ENCODE measurements around the gene CDH4.

The CDH4 gene

DNA sequence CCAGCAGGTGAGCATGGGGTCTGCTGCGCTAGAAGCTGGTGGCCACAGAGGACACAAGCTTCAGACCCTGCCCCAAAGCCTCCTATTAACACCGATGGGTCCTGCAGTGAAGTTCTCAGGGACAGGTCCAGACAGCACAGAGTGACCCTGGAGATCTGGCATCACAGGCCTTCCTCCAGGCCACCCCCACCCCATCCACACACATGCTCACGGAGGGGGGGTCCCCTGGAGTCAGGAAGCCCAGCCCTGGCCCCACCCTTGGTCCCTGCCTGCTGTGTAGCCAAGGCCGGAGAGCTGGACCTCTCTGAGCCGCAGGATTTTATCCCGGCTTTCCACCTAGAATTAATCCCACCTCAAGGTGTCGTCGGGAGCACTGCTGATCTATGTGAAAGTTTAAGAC is 646.3 kb downstream of the CDH4 start:
- DNase-seq (ENCODE audit: low spot score), result no peak

DNA sequence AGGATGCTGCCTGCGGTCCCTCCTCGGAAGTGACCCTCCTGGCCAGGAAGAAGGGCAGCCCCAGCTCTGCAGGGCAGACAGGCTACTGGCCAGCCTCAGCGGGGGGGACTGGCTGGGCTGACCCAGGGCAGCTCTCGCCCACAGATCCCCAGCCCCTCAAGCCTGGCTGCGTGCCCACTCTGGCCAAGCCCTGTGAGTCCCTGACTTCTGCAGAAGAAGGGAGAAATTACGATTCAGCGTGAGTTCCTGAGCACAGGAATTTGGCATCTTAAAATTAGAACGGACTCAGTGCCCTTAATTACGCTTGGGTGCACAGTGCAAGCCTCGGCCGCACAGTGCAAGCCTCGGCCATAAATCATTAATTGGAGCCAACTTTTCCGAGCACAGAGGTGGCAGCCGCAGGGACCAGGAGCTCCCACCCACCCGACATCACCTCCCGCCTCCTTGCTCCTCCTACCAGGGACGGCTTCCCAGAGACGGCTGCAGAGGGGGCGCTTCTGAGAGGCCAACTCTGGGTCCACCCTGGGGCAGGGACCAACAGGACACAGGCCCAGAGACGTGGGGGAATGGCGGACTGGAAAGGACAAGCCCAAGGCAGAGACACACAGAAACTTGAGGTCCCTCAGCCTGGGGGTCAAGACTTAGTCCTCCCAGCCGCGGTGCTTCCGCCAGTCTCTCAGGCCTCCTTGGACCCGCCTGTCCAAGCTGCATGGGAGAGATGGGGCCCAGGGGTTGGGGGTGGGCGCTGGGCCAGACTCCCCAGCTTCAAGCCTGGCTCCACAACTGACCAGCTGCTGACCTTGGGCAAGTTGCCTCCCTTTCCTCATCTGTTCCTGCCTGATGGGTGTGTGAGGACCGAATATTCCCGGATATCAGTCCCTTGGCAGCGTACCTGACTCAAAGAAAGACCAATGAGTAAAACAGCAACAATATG is 648.2 kb downstream of the CDH4 start:
- no peak for DNase-seq (ENCODE audit: low spot score)

DNA sequence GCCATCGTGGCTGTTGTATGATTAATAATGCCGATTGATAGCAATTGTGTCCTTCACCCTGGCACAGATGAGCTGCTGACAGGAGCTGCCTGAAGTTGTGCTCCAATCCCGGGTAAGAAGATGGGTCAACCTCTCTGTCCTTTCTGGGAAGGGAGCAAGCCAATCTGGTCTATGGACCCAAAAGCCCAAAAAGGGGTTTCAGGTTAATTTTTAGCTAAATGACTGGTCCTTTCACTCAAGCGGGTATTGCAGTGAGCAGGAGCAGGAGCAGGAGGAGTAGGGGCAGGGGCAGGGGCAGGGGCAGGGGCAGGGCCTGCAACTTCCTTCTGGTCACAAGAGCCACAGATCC is 648.9 kb downstream of the CDH4 start:
- DNase-seq (ENCODE audit: low spot score), result no peak

GRCh38 chr20:61901392-61902220 is 649.5 kb downstream of the CDH4 start:
- DNase-seq (ENCODE audit: low spot score), result no peak

DNA sequence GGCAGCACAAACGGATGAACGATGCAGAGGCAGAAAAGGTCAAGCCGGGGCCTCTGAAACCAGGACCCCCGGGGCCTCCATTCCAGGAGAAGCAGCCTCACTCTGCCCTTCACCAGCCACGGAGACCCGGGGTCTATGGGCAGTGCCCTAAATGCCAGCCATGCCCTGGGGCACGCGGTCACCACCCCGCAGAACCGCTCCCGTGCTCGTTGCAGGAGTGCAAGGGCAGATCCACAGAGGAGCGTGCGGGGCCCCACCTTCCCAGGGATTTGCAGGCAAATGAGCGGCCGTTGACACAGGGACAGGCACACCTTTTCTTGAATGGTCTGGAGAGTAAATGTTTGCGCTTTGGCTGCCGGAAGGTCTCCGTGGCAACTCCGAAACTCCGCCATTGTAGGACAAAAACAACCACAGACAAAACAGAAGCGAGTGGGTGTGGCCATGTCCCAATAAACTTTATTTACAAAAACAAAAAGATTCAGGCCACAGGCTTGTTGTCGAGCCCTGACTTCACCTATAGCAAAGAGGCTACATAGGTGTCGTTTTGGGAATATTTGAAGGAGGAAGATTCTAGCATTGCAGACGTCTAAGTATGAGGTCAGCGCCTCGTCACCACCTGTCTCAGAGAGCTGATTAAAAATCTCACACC is 650.3 kb downstream of the CDH4 start:
- no peak for DNase-seq (ENCODE audit: low spot score)

DNA sequence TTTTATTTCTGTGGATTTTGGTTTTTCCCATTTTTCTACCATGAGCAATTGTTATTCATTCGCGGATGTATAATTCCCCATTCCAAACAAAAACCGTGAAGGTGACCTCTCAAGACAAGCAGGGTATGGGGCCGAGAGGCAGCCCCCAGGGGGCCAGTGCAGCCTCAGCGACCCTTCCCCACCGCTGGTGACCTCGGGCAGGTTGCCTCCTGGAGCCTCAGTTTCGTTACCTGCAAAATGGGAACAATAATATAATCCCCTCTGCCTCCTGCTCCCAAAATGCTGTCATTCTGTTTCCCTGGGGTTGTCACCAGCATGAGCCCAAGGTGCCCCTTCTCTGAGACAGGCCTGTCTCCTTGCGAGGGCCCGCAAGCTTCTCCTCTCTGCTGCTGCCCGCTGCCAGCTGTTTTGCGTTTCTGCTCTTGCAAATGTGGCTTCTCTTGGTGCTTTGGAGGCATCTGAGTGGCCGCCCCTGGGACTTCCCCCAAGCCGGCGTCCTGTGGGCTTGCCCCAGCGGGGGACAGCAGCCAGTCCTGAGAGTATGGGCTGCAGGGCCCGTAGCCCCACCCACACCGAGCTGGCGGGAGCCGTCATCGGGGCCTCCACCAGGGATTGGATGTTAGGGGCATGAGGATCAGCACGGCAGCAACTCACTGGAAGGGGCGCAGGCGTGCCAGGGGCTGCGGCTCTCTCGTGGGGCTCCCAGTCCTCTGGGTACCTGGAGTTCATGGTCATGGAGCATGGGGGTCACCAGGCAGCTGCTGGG is 651.7 kb downstream of the CDH4 start:
- DNase-seq (ENCODE audit: low spot score), result no peak

GRCh38 chr20:61904456-61904855 is 652.4 kb downstream of the CDH4 start:
- DNase-seq (ENCODE audit: low spot score), result no peak

DNA sequence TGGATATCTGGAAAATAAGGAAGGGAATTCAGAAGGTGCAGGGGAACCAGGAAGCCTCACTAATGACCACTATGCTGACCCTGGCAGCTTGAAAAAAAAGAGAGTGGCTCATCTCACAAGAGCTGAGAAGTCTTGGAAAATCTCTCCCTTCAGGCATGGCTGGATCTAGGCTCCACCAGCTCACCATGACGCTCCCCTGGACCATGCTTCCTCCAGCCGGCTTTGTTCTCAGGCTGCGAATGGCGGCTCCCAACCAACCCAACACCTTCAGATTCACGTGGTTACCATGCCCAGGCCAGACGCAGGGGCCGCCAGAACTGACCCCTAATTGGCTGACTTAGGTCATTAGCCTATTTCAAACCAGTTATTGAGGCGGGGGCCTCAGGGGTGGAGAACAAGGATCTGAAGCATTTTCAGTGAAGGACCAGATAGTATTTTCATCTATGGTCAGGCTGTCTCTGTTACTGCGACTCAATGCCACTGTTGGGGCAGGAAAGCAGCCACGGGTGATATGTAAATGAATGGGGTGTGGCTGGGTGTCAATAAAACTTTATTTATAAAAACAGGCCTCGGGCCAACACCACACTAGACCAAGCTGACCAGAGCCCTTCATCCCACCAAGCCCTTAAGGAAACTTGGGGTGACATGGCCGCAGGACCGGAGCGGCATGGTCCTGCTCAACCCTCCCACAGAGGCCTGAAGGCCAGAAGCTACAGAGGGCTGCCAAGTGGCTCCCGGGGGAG is 653.9 kb downstream of the CDH4 start:
- no peak for DNase-seq (ENCODE audit: low spot score)

GRCh38 chr20:61907081-61907891 is 655.2 kb downstream of the CDH4 start:
- DNase-seq (ENCODE audit: low spot score), result no peak

- DNase-seq (ENCODE audit: low spot score), result no peak
These were observed 656.3 kb downstream of the CDH4 start for GRCh38 chr20:61908057-61909026.

- no peak for DNase-seq (ENCODE audit: low spot score)
These were observed 657.0 kb downstream of the CDH4 start for GRCh38 chr20:61909028-61909427.

DNA sequence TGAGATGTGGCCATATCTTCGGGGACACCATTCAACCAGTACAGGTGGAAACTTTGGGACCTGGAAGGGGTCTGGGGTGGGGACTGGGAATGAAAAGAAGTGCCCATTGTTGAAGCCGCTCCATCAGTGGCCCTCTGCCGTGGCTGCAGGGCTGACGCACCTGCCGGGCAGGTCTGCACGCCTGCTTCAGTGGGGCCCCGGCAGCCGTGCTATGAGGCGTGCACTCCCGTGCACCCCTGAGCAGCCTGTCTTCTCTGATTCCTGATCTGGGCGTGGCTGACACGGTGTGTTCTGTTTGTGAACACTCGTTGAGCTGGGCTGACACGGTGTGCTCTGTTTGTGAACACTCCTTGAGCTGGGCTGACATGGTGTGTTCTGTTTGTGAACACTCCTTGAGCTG is 657.8 kb downstream of the CDH4 start:
- no peak for DNase-seq (ENCODE audit: low spot score)

DNA sequence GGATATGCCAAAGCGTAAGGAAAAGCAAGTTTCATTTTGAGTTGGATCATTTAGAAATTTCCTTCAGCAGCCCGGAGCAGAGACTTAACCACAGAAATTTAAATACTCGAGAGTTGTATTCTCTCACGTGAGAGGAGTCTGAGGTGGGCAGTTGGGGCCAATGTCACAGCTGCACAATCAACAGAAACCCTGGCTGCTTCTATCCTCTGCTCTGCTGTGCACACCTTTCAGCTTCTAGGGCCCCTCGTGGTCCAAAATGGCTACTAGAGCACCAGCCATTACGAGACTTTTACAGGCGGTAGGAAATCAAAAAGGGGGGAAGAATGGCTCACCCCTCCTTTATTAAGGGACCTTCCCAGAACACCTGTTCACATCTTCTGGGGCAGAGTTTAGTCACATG is 659.8 kb downstream of the CDH4 start:
- DNase-seq (ENCODE audit: low spot score), result no peak

DNA sequence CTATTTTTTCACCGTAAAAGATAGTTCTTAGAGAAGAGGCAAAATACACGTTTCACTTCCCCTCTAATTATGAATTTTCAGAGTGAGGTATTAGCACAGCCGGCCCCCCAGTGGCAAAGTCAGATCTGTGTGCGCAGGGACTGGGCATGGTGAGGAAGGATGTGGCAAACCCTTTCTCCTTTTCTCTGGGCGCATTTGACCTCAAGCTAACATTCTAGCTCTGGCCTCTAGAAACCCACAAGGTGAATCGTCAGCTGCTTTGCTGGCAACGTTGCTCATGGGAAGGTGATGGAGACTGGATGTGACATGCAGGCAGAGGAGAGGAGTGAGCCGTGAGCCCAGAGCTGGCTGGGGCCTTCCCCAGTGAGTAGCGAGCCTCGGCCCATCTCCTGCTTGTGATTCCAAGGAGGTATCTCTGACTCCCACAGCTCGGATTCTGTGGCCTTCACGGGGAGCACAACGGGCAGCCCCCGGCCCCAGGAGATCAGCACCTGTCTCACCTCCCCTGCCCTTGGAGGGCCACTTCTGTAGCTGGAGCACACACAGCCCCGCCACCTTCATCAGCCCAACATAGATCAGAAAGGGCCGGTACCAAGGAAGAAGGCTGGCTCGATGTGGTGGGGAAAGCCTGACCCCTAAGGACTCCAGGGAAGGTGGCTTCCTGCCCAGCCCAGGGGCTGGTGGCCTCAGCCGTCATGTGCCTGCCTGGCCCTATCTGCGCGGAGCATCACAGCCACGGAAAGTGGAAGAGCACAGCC is 660.8 kb downstream of the CDH4 start:
- no peak for DNase-seq (ENCODE audit: low spot score)

DNA sequence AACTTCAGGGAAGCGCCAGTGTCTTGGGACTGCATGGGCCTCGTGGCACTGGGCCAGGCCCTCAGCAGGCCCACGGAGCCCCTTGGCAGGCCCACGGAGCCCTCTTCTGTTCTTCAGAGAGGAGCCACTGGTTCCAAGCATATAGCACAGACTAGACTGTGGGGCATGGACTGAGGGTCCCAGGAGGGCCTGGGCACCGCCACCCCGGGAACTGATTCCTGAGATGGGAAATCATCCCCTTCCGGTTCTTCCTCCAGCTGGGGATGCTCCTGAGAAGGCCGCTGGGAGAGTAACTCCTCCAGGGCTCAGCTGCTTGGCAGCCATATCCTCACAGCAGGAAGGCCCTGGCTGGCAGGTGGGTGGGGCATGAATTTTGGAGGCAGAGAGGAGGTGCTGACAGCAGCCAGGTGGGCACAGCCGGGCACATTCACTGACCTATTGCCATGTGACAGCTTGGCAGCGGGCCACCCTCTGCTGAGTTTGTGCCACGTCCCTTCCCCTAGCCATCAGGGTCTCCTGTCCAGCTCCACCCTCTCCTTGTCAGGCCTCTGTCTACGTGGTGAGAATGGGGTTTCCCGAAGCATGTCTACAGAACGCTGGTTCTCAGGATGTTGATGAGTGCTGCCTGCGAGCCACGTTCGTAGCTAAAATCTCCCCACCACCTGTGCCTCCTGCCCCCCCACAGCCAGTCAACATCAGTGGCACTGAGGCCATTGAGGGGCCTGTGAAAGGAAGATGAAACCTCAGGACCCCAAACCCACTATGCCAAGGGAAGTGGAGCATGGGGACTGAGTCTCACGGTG is 661.6 kb downstream of the CDH4 start:
- no peak for DNase-seq (ENCODE audit: low spot score)

DNA sequence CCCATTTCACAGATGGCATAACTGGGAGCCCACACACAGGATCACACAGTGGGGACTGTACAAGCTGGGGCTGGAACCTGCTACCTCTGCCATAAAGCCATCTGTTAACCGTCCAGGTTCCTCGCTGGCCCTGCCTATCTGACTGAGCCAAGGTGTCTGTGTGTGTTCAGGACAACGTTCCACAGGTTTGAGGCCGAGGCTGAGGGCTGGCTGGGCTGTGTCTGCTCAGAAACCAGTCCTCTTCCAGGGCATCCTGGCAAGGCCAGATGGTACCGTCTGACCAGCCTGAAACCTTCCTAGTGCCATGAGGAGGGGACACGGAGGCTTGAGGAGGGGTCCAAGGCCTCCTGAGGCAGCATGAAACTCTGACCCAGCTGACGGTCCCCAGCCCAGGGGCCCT is 663.0 kb downstream of the CDH4 start:
- no peak for DNase-seq (ENCODE audit: low spot score)

DNA sequence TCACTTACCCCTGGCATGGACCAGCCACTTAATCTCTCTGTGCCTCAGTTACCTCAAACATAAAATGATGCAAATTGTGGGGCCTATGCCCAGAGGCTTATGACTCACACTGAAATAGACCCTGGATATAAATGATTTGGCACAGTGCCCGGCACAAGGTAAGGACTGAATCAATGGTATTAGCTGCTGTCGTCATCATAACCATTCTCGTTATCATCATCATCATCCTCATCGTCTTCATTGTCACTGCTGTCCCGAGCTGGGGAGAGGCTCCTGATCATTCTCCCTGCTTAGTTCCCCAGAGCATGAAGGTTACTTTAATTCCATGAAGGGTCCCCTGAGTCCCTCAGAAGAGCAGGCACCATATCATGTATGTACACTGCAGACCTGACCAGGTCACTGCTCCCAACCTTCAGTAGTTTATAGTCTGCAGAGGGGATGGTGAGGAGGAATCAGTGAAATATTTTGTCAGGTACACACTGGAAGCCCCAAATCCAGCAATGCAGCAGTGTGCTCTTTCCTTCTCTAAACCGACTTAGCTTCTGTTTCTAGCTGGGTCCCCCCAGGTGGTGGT is 664.3 kb downstream of the CDH4 start:
- no peak for DNase-seq (ENCODE audit: low spot score)
